SK-N-SH treated with all-trans-retinoic acid at 6 μM for 48 hours (cell line): ENCODE data around the gene MUL1.

Experiments used
- ATAC-seq: fragments of 200-7000 bp; cut with Tn5 transposase; 3 replicates; pipeline ENCODE4 v1.9.1; 2020; ENCODE audit warnings: mild to moderate bottlenecking, moderate library complexity
- ARNTL ChIP-seq: fragments of 450-650 bp; formaldehyde crosslinking; IDR thresholded peaks from 2 replicates; pipeline ENCODE4 v1.5.0; 2020; ENCODE audit warnings: low read depth, mild to moderate bottlenecking, moderate library complexity, borderline replicate concordance
- BACH2 ChIP-seq: fragments of 250-450 bp; sonication (Bioruptor Pico); IDR thresholded peaks from 2 replicates; pipeline ENCODE4 v1.9.0; 2021; ENCODE audit warnings: mild to moderate bottlenecking, borderline replicate concordance
- CREB5 ChIP-seq: fragments of 250-450 bp; sonication (Bioruptor Pico); IDR thresholded peaks from 2 replicates; pipeline ENCODE4 v1.5.1; 2020; ENCODE audit warnings: low read depth, mild to moderate bottlenecking, moderate library complexity
- CSDC2 ChIP-seq: fragments of 250-450 bp; sonication (Bioruptor Pico); IDR thresholded peaks from 2 replicates; pipeline ENCODE4 v1.5.0; 2020; ENCODE audit warnings: mild to moderate bottlenecking, moderate library complexity
- ESRRG ChIP-seq: fragments of 250-450 bp; sonication (Bioruptor Pico); IDR thresholded peaks from 2 replicates; pipeline ENCODE4 v1.6.1; 2021; ENCODE audit warnings: mild to moderate bottlenecking
- GLIS3 ChIP-seq: fragments of 250-450 bp; sonication (Bioruptor Pico); IDR thresholded peaks from 2 replicates; pipeline ENCODE4 v1.5.0; 2020; ENCODE audit warnings: mild to moderate bottlenecking, moderate library complexity
- ISL1 ChIP-seq: fragments of 250-450 bp; sonication (Bioruptor Pico); IDR thresholded peaks from 2 replicates; pipeline ENCODE4 v2.1.2; 2022; ENCODE audit warnings: mild to moderate bottlenecking, moderate library complexity
- OSR1 ChIP-seq: fragments of 250-450 bp; sonication (Bioruptor Pico); IDR thresholded peaks from 2 replicates; pipeline ENCODE4 v1.8.0; 2022; ENCODE audit warnings: moderate library complexity, mild to moderate bottlenecking, inconsistent platforms
- PPARA ChIP-seq: fragments of 250-450 bp; sonication (Bioruptor Pico); IDR thresholded peaks from 2 replicates; pipeline ENCODE4 v1.5.0; 2020; ENCODE audit warnings: mild to moderate bottlenecking, borderline replicate concordance
- RARB ChIP-seq: fragments of 250-450 bp; sonication (Bioruptor Pico); IDR thresholded peaks from 2 replicates; pipeline ENCODE4 v1.8.0; 2021; ENCODE audit warnings: mild to moderate bottlenecking, moderate library complexity
- SNAI2 ChIP-seq: fragments of 250-450 bp; sonication (Bioruptor Pico); IDR thresholded peaks from 2 replicates; pipeline ENCODE4 v1.5.0; 2020; ENCODE audit warnings: mild to moderate bottlenecking, moderate library complexity
- TCF4 ChIP-seq: fragments of 250-450 bp; sonication (Bioruptor Pico); IDR thresholded peaks from 2 replicates; pipeline ENCODE4 v1.8.0; 2021; ENCODE audit warnings: mild to moderate bottlenecking, moderate library complexity, borderline replicate concordance
- TOX ChIP-seq: fragments of 250-450 bp; sonication (Bioruptor Pico); IDR thresholded peaks from 2 replicates; pipeline ENCODE4 v1.8.0; 2021; ENCODE audit warnings: mild to moderate bottlenecking, moderate library complexity, borderline replicate concordance
- TSHZ2 ChIP-seq: fragments of 250-450 bp; sonication (Bioruptor Pico); IDR thresholded peaks from 2 replicates; pipeline ENCODE4 v1.5.0; 2020; ENCODE audit warnings: mild to moderate bottlenecking, moderate library complexity
- ZC3H10 ChIP-seq: fragments of 250-450 bp; sonication (Bioruptor Pico); IDR thresholded peaks from 2 replicates; pipeline ENCODE4 v1.5.1; 2021; ENCODE audit warnings: mild to moderate bottlenecking, moderate library complexity
- ZFP3 ChIP-seq: fragments of 250-450 bp; sonication (Bioruptor Pico); IDR thresholded peaks from 2 replicates; pipeline ENCODE4 v1.5.0; 2020; ENCODE audit warnings: mild to moderate bottlenecking, moderate library complexity
- ZFP30 ChIP-seq: fragments of 450-650 bp; formaldehyde crosslinking; IDR thresholded peaks from 2 replicates; pipeline ENCODE4 v1.5.0; 2022; ENCODE audit warnings: mild to moderate bottlenecking, moderate library complexity
- ZNF565 ChIP-seq: fragments of 450-650 bp; formaldehyde crosslinking; conservative IDR thresholded peaks from 2 replicates; pipeline ENCODE4 v1.5.0; 2020; ENCODE audit warnings: low read depth, mild to moderate bottlenecking, moderate library complexity
- ZNF70 ChIP-seq: fragments of 450-650 bp; formaldehyde crosslinking; IDR thresholded peaks from 2 replicates; pipeline ENCODE4 v1.5.0; 2020; ENCODE audit warnings: mild to moderate bottlenecking, moderate library complexity
- ZNF8 ChIP-seq: fragments of 450-650 bp; formaldehyde crosslinking; IDR thresholded peaks from 2 replicates; pipeline ENCODE4 v1.5.0; 2020; ENCODE audit warnings: mild to moderate bottlenecking, moderate library complexity
- TF ChIP-seq, protein P1 (sequence below): fragments of 250-450 bp; sonication (Bioruptor Pico); IDR thresholded peaks from 2 replicates; pipeline ENCODE4 v1.8.0; 2021; ENCODE audit warnings: low read depth, mild to moderate bottlenecking, moderate library complexity, borderline replicate concordance
- TF ChIP-seq, protein P2 (sequence below): fragments of 250-450 bp; sonication (Bioruptor Pico); IDR thresholded peaks from 2 replicates; pipeline ENCODE4 v1.8.0; 2020; ENCODE audit warnings: mild to moderate bottlenecking, moderate library complexity, borderline replicate concordance
- TF ChIP-seq, protein P3 (sequence below): fragments of 250-450 bp; sonication (Bioruptor Pico); IDR thresholded peaks from 2 replicates; pipeline ENCODE4 v1.5.1; 2021; ENCODE audit warnings: mild to moderate bottlenecking, moderate library complexity

The MUL1 gene

GRCh38 chr1:20551161-20551560 lies 43.2 kb upstream of the MUL1 start:
- no peak for TF ChIP-seq CREB5
- ATAC-seq, result no peak

GRCh38 chr1:20546637-20547036 lies 38.7 kb upstream of the MUL1 start:
- no peak for ATAC-seq
- TF ChIP-seq, protein P1, sequence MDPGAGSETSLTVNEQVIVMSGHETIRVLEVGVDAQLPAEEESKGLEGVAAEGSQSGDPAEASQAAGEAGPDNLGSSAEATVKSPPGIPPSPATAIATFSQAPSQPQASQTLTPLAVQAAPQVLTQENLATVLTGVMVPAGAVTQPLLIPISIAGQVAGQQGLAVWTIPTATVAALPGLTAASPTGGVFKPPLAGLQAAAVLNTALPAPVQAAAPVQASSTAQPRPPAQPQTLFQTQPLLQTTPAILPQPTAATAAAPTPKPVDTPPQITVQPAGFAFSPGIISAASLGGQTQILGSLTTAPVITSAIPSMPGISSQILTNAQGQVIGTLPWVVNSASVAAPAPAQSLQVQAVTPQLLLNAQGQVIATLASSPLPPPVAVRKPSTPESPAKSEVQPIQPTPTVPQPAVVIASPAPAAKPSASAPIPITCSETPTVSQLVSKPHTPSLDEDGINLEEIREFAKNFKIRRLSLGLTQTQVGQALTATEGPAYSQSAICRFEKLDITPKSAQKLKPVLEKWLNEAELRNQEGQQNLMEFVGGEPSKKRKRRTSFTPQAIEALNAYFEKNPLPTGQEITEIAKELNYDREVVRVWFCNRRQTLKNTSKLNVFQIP (CRISPR knock-in tag), result no peak
- TF ChIP-seq ZFP3 (CRISPR knock-in tag), result no peak
- TF ChIP-seq, protein P2, sequence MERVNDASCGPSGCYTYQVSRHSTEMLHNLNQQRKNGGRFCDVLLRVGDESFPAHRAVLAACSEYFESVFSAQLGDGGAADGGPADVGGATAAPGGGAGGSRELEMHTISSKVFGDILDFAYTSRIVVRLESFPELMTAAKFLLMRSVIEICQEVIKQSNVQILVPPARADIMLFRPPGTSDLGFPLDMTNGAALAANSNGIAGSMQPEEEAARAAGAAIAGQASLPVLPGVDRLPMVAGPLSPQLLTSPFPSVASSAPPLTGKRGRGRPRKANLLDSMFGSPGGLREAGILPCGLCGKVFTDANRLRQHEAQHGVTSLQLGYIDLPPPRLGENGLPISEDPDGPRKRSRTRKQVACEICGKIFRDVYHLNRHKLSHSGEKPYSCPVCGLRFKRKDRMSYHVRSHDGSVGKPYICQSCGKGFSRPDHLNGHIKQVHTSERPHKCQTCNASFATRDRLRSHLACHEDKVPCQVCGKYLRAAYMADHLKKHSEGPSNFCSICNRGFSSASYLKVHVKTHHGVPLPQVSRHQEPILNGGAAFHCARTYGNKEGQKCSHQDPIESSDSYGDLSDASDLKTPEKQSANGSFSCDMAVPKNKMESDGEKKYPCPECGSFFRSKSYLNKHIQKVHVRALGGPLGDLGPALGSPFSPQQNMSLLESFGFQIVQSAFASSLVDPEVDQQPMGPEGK (CRISPR knock-in tag), result no peak
- TF ChIP-seq SNAI2, result no peak
- TF ChIP-seq ZNF565 (CRISPR knock-in tag), result no peak
- no peak for TF ChIP-seq RARB (CRISPR knock-in tag)
- no peak for TF ChIP-seq BACH2 (CRISPR knock-in tag)
- no peak for TF ChIP-seq ISL1
- TF ChIP-seq ARNTL (CRISPR knock-in tag), result no peak
- TF ChIP-seq ZC3H10 (CRISPR knock-in tag), result no peak
- TF ChIP-seq CREB5, result no peak
- TF ChIP-seq TCF4 (CRISPR knock-in tag), result no peak
- TF ChIP-seq GLIS3 (CRISPR knock-in tag), result no peak
- TF ChIP-seq ZNF8 (CRISPR knock-in tag), result no peak
- TF ChIP-seq, protein P3, sequence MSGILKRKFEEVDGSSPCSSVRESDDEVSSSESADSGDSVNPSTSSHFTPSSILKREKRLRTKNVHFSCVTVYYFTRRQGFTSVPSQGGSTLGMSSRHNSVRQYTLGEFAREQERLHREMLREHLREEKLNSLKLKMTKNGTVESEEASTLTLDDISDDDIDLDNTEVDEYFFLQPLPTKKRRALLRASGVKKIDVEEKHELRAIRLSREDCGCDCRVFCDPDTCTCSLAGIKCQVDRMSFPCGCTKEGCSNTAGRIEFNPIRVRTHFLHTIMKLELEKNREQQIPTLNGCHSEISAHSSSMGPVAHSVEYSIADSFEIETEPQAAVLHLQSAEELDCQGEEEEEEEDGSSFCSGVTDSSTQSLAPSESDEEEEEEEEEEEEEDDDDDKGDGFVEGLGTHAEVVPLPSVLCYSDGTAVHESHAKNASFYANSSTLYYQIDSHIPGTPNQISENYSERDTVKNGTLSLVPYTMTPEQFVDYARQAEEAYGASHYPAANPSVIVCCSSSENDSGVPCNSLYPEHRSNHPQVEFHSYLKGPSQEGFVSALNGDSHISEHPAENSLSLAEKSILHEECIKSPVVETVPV (CRISPR knock-in tag), result no peak
- TF ChIP-seq ZNF70 (CRISPR knock-in tag), result no peak
- no peak for TF ChIP-seq ESRRG
- TF ChIP-seq PPARA, result no peak
- TF ChIP-seq CSDC2 (CRISPR knock-in tag), result no peak

GRCh38 chr1:20540281-20540680 lies 32.3 kb upstream of the MUL1 start:
- ATAC-seq, result no peak
- TF ChIP-seq ZFP3 (CRISPR knock-in tag) (no peak), TOX (CRISPR knock-in tag) (no peak), CSDC2 (CRISPR knock-in tag) (no peak), ISL1 (no peak), CREB5 (no peak), TSHZ2 (CRISPR knock-in tag) (no peak), ZC3H10 (CRISPR knock-in tag) (no peak), GLIS3 (CRISPR knock-in tag) (no peak), ZFP30 (no peak), ZNF565 (CRISPR knock-in tag) (no peak), PPARA (no peak), ARNTL (CRISPR knock-in tag) (no peak), OSR1 (no peak)
- TF ChIP-seq, protein P2 (CRISPR knock-in tag), result no peak
- TF ChIP-seq, protein P1 (CRISPR knock-in tag), result no peak
